Activated naive CD8-positive, alpha-beta T cell (primary cell): ENCODE results near the gene BOD1L2.

Source experiments
- H3K27ac Mint-ChIP-seq: one replicate; pipeline ENCODE4 v1.8.0; 2021; ENCODE audit warnings: mixed read lengths
- H3K27me3 Mint-ChIP-seq: one replicate; pipeline ENCODE4 v1.8.0; 2021; ENCODE audit warnings: mixed read lengths
- H3K36me3 Mint-ChIP-seq: one replicate; pipeline ENCODE4 v1.8.0; 2021; ENCODE audit warnings: mixed read lengths
- H3K4me1 Mint-ChIP-seq: one replicate; pipeline ENCODE4 v1.8.0; 2021; ENCODE audit warnings: low read depth, mixed read lengths
- H3K4me3 Mint-ChIP-seq: one replicate; pipeline ENCODE4 v1.8.0; 2021; ENCODE audit warnings: mild to moderate bottlenecking, mixed read lengths
- H3K9me3 Mint-ChIP-seq: one replicate; pipeline ENCODE4 v1.8.0; 2021; ENCODE audit warnings: low read depth, mixed read lengths

Gene BOD1L2

DNA sequence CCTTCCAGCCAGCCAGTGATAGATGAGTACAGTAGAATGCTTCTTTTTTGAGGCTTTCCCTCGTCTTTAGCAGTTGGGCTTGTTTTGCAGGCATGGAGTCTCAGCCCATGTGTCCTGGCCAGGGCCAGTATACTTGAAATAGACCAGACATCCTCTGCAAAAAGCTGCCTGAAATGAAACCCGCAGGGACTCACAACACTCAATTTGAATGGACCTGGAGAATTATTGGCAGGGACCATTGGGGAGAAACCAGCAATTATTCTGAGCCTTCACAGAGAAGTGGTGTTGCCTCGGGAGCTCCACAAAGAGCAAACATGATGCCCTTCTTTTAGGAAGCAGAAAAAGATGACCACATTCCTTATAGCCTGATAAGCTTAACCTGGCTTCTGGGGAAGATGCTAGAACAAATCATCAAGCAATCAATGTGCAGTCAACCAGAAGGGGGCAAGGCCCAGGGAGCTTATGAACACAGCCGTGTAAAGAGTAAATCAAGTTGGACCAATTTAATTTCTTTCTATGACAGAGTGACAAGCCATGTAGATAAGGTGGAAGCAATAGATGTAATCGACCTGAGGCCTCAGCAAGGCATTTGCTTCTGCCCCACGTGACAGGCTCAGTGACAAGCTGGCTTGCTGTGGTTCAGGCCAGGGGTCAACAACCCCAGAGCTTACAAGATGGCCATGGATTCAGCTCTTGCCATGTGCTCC lies 42.1 kb downstream of the BOD1L2 start:
- Mint-ChIP-seq H3K27ac (no peak overlapping the region), H3K36me3 (peaks cover 8% of the 10 kb centered on the region), H3K4me1 (no peaks in the 10 kb centered on the region), H3K9me3 (peaks cover 22% of the 10 kb centered on the region), H3K27me3 (peaks cover 12% of the 10 kb centered on the region), H3K4me3 (no peak overlapping the region)

DNA sequence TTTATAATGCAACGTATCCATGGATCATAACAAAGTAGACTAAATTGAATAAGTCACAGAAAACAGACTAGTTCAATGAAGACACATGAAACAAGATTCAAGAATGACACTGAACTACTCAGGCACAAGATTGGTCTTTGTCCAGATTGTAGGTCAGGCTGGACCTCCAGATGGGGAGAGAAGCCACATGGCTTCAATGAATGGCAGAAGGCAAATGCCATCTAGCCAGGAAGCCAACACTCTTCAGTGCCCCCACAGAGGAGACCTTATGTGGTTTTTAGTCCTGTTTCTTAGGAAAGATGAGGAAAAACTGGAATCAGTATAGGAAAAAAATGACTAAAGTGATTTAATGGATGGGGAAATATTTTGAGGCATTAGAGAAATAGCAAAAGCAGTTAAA lies 43.1 kb downstream of the BOD1L2 start:
- no peaks in the 10 kb centered on the region for H3K4me1 Mint-ChIP-seq
- H3K27me3 Mint-ChIP-seq: peaks cover 12% of the 10 kb centered on the region
- H3K9me3 Mint-ChIP-seq: peaks cover 19% of the 10 kb centered on the region
- H3K27ac Mint-ChIP-seq: no peak overlapping the region
- H3K36me3 Mint-ChIP-seq: peaks cover 8% of the 10 kb centered on the region
- H3K4me3 Mint-ChIP-seq: no peak overlapping the region

DNA sequence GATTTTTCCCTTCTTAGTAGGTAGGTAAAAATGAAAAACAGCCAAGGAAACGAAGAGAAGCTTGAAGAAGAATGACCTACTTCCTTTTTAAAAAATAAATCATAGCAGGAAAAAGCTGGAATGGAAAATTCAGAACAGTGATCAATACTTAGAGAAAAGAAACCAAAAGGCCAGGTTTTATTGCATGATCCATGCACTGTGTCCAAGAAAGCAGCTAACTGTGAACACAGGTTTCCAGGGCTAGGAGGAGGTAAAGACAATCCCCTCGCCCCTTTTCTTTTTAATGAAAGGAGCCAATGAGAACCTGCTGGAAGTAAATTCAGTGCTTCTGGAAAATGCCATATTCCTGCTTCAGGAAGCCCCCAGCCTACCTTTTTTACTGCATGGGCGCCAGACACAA lies 47.2 kb downstream of the BOD1L2 start:
- Mint-ChIP-seq H3K36me3 (no peaks in the 10 kb centered on the region), H3K27ac (no peak overlapping the region), H3K4me1 (no peaks in the 10 kb centered on the region), H3K27me3 (peaks cover 13% of the 10 kb centered on the region), H3K9me3 (peaks cover 5% of the 10 kb centered on the region), H3K4me3 (no peak overlapping the region)

GRCh38 chr18:57194622-57195021 lies 47.7 kb downstream of the BOD1L2 start:
- peaks cover 4% of the 10 kb centered on the region for H3K9me3 Mint-ChIP-seq
- no peak overlapping the region for H3K27ac Mint-ChIP-seq
- H3K4me3 Mint-ChIP-seq: no peak overlapping the region
- no peaks in the 10 kb centered on the region for H3K4me1 Mint-ChIP-seq
- H3K36me3 Mint-ChIP-seq: no peaks in the 10 kb centered on the region
- H3K27me3 Mint-ChIP-seq: peaks cover 13% of the 10 kb centered on the region

DNA sequence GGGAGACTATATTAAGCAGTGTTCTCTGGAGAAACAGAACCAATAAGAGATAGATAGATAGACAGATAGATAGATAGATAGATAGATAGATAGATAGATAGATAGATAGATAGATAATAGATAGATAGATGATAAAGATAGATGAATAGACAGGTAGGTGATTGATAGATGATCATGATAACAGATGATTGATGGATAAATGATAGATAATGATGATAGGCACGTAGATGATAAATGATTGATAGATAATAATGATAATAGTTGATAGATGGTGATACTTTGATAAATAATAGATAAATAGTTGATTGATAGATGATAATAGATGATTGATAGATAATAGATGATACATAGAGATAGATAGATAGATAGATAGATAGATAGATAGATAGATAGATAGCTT lies 48.5 kb downstream of the BOD1L2 start:
- H3K4me1 Mint-ChIP-seq: no peaks in the 10 kb centered on the region
- no peaks in the 10 kb centered on the region for H3K36me3 Mint-ChIP-seq
- no peaks in the 10 kb centered on the region for H3K9me3 Mint-ChIP-seq
- H3K27ac Mint-ChIP-seq: no peak overlapping the region
- H3K4me3 Mint-ChIP-seq: no peak overlapping the region
- peaks cover 12% of the 10 kb centered on the region for H3K27me3 Mint-ChIP-seq

GRCh38 chr18:57197261-57197660 lies 50.4 kb downstream of the BOD1L2 start:
- no peaks in the 10 kb centered on the region for H3K4me1 Mint-ChIP-seq
- no peaks in the 10 kb centered on the region for H3K36me3 Mint-ChIP-seq
- no peak overlapping the region for H3K4me3 Mint-ChIP-seq
- H3K27me3 Mint-ChIP-seq: peaks cover 15% of the 10 kb centered on the region
- no peaks in the 10 kb centered on the region for H3K9me3 Mint-ChIP-seq
- no peak overlapping the region for H3K27ac Mint-ChIP-seq

DNA sequence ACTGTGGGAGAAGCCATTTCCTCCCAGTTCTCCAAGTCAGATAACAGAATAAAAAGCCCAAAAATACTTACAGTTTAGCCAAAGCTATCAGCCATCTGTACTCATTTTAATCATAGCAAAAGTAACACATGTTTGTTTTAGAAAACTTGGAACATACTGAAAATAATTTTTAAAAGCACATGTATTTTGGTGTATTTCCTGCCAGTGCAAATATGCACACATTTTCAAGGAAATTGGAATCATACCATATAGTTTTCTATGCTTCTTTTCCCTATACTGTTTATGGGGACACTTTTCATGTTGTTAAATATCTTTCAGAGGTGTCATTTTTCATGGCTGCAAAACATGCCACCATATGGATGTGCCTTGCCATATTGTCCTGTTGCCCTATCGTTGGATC lies 51.2 kb downstream of the BOD1L2 start:
- Mint-ChIP-seq H3K4me3 (no peak overlapping the region), H3K27me3 (peaks cover 15% of the 10 kb centered on the region), H3K4me1 (no peaks in the 10 kb centered on the region), H3K27ac (no peak overlapping the region), H3K36me3 (no peaks in the 10 kb centered on the region), H3K9me3 (no peaks in the 10 kb centered on the region)
